ENCODE data around the gene CRLF2.
"Not testable (repeated sequence)": the region's sequence is repeated elsewhere in the genome, so short reads cannot be mapped to it uniquely, and the experiment has no call there.

The CRLF2 gene

DNA sequence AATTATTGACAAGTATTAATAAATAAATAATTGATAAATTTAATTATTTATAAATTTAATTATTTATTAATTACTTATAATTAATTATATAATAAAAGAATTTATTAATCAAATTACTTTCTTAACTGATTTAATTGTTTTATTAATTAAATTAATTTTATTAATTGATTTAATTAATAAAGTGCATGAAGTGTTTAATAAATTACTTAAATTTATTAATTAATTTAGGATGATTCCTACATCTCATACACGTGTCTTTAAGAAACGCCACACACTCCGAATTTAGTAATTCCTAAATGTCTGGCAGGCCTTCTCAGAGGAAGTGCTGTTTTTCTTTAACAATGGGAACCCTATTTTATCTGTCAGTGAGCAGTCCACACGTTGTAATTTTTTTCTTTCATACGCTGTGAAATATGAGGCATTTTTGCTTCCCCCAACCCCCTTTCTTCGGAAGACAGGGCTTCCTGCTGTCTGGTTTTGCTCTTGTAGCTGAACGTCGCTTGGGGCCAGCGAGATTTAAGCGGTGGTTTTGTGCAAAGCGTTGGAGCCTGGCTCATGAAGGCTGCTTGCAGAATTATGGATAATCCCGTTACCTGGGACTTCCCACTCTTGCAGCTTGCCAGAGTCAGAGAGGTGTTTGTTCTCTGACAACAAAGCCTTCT lies 46.8 kb downstream of the CRLF2 start:
- no peak for DNase-seq

- no peak for DNase-seq
Observed at GRCh38 chrX:1164322-1165288, 47.8 kb downstream of the CRLF2 start.

- no peak for DNase-seq
Observed at GRCh38 chrX:1163231-1163630, 49.2 kb downstream of the CRLF2 start.

- no peak for DNase-seq
Observed at GRCh38 chrX:1162119-1162916, 50.1 kb downstream of the CRLF2 start.

DNA sequence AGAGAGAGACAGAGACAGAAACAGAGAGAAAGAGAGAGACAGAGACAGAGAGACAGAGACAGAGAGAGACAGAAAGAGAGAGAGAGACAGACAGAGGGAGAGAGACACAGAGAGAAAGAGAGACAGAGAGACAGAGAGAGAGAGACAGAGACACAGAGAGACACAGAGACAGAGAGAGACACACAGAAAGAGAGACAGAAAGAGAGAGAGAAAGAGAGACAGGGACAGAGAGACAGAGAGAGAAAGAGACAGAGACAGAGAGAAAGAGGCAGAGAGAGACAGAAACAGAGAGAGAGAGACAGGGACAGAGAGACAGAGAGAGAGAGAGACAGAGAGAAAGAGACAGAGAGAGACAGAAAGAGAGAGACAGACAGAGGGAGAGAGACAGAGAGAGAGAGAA lies 52.9 kb downstream of the CRLF2 start:
- DNase-seq: no peak

DNA sequence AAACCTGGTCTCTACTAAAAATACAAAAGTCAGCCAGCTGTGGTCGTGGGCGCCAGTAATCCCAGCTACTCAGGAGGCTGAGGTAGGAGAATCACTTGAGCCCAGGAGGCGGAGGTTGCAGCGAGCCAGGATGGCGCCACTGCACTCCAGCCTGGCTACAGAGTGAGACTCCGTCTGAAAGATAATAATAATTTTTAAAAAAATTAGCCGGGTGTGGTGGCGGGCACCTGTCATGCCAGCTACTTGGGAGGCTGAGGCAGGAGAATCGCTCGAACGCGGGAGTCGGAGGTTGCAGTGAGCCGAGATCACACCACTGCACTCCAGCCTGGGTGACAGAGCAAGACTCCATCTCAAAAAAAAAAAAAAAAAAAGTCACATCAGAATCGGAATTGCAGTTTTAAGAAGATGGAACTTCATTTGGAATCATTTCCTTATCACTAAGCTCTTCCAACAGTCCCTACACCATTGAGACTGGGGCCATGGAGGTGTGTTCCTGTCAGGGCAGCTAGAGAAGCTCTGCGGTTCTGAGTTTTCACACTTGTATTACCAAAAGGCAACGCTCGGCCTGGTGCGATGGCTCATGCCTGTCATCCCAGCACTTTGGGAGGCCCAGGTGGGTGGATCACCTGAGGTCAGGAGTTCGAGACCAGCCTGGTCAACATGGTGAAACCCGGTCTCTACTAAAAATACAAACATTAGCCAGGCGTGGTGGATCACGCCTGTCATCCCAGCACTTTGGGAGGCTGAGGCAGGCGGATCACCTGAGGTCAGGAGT lies 55.6 kb downstream of the CRLF2 start:
- DNase-seq: not testable (repeated sequence)

GRCh38 chrX:1153940-1154339 lies 58.5 kb downstream of the CRLF2 start:
- no peak for DNase-seq

DNA sequence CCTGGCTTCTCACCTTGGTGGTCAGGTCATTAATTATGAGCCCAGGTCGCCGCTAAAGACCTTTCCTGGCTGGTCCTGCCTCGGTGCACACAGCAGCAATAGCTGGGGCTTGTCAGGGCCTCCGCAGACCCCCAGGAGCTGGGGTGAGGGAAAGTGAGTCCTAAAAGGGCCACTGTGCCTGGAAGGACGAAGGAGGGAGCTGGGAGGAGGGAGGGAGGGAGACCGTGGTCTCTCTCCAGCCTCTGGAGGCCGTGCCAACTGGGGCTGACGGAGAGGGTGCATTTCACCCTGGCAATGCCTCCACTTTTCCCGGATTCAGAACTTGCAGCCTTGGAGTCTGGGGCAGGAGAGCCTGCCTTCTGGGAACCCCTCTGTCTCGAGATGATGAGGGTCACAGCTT lies 60.4 kb downstream of the CRLF2 start:
- DNase-seq: no peak

GRCh38 chrX:1151378-1152077 lies 60.9 kb downstream of the CRLF2 start:
- no peak for DNase-seq

GRCh38 chrX:1150569-1151347 lies 61.7 kb downstream of the CRLF2 start:
- DNase-seq: no peak

- no peak for DNase-seq
Observed at GRCh38 chrX:1147611-1148515, 64.6 kb downstream of the CRLF2 start.

DNA sequence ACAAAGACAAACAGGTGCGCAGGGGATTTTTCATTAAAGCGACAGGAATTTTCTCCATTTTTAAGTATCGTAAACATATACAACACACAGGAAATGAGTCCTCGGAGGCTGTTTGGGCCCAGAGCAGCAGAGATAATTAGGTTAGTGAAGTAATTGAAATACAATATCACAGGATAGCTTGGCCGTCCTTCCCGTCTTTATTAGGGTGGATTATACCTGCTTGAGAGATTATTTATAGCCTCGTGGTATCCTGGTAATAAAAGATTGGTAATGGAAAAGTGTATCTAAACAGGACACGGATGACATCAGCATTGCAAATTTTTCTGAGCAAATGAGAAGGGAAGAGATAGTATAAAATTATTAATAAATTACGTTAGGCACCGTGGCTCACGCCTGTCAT lies 68.2 kb downstream of the CRLF2 start:
- DNase-seq: no peak

All from activated CD4-positive, alpha-beta T cell treated with anti-CD3 and anti-CD28 coated beads for 4 hours (primary cell).